ENCODE results near the gene GABBR2. TPM values are rescaled to one million over a fixed set of nuclear protein-coding genes. Genes with fewer than 3 reads are reported as not detected.

GABBR2 gene
- total RNA-seq, 1 donor from 2014 or later = 0.84 TPM

DNA sequence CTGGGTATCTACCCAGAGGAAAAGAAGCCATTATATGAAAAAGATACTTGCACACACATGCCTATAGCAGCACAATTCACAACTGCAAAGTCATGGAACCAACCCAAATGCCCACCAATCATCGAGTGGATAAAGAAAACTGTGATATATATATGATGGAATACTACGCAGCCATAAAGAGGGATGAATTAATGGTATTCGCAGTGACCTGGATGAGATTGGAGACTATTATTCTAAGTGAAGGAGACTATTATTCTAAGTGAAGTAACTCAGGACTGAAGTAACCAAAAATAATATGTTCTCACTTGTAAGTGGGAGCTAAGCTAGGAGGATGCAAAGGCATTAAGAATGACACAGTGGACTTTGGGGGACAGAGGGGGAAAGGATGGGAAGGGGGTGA lies 30.0 kb upstream of the GABBR2 start:
- intact Hi-C loops (cut with DNase I) = no loop called here
- no peak for DNase-seq
- Histone ChIP-seq H3K27me3 (no peaks in the 10 kb centered on the region), H3K36me3 (peaks cover 15% of the 10 kb centered on the region), H3K27ac (no peak overlapping the region), H3K4me1 (no peaks in the 10 kb centered on the region), H3K4me3 (no peak overlapping the region), H3K9me3 (no peaks in the 10 kb centered on the region)
- ATAC-seq = no peak
- TF ChIP-seq, protein P1, sequence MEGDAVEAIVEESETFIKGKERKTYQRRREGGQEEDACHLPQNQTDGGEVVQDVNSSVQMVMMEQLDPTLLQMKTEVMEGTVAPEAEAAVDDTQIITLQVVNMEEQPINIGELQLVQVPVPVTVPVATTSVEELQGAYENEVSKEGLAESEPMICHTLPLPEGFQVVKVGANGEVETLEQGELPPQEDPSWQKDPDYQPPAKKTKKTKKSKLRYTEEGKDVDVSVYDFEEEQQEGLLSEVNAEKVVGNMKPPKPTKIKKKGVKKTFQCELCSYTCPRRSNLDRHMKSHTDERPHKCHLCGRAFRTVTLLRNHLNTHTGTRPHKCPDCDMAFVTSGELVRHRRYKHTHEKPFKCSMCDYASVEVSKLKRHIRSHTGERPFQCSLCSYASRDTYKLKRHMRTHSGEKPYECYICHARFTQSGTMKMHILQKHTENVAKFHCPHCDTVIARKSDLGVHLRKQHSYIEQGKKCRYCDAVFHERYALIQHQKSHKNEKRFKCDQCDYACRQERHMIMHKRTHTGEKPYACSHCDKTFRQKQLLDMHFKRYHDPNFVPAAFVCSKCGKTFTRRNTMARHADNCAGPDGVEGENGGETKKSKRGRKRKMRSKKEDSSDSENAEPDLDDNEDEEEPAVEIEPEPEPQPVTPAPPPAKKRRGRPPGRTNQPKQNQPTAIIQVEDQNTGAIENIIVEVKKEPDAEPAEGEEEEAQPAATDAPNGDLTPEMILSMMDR (IDR thresholded peaks at IDR 0.05) = no peak

DNA sequence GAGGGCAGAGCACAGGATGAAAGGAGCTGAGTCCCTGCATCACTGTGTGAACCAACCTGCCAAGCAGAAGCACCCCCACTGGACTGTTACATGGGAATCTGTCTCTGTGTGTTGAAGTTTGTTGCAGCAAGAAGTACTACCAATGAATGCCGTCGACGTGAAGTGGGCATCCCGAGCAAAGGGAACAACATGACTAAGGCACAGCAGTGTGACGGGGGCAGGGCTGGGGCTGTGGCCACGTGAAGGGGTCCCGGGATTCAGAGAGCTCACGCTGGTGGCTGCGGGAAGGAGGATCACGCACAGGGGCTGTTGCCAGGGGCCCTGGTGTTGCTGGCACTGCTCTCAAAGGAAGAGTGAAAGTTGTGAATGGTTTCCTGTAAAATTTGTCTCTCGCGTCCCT lies 27.5 kb upstream of the GABBR2 start:
- no peaks in the 10 kb centered on the region for H3K27me3 ChIP-seq
- intact Hi-C loops (cut with DNase I) = no loop called here
- TF ChIP-seq, protein P1 (IDR thresholded peaks at IDR 0.05) = no peak
- H3K4me3 ChIP-seq = no peak overlapping the region
- peaks cover 15% of the 10 kb centered on the region for H3K36me3 ChIP-seq
- DNase-seq (no peak), ATAC-seq (no peak)
- H3K4me1 ChIP-seq = no peaks in the 10 kb centered on the region
- no peak overlapping the region for H3K27ac ChIP-seq
- no peaks in the 10 kb centered on the region for H3K9me3 ChIP-seq

DNA sequence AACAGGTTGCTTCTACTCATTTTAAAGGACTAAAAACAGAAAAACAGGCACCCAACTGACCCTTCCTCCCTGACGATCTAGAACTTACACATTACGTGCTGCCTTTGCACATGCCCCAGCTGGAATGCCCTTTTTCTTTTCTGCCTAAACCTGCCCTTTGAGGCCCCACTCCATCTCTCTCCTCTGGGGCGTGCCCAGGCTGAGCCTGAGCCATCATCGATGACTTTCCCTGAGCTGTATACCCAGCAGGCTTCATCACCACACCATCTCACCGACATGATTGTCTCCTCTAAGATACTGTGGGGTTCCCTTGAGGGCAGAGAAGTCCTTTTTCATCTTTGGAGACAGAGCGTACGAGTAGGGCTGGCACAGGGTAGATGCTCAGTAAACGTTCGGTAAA lies 24.1 kb upstream of the GABBR2 start:
- Histone ChIP-seq H3K36me3 (peaks cover 15% of the 10 kb centered on the region), H3K9me3 (no peaks in the 10 kb centered on the region), H3K4me3 (no peak overlapping the region), H3K4me1 (no peaks in the 10 kb centered on the region), H3K27me3 (no peaks in the 10 kb centered on the region), H3K27ac (no peak overlapping the region)
- intact Hi-C loops (cut with DNase I) = no loop called here
- DNase-seq (no peak), ATAC-seq (no peak)
- TF ChIP-seq, protein P1 (IDR thresholded peaks at IDR 0.05) = no peak

DNA sequence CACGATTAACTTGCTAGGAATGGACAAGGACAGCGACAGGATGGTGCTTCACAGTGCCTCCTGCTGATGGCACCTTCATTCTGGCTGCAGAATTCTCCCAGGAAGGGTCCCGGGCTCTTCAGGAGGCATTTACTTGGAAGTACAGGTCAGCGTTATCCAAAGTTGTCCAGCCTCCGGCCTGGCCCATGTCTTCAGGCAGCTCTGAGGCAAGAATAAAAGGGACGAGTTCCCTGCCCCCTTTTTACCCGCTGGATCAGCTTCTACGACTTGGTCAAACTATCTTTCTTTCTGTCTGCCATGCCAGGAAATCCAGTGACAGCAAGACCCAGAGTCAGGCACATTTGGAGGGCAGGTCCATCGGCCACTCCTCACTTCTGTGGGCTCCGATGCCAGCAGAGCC lies 23.4 kb upstream of the GABBR2 start:
- intact Hi-C loops (cut with DNase I) = no loop called here
- Histone ChIP-seq H3K9me3 (no peaks in the 10 kb centered on the region), H3K36me3 (peaks cover 15% of the 10 kb centered on the region)

DNA sequence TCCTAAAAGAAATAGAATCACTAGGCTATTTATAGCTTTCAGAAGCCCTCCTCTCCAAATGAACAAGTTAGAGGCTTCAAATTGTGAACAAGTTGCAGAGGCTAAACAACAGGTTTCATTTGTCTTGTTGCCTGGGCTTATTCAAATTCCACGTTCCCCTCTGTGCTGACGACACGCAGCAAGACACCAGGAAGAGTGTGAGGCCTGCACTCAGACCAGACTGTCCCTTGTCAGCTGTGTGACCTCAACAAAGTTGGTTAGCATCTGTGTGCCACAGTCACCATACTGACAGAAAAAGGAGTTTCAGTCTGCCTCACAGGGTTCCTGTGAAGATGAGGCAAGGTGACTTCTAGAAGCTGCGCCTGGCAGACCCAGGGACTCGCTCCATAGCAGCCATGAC lies 22.1 kb upstream of the GABBR2 start:
- intact Hi-C loops (cut with DNase I) = no loop called here
- H3K27me3 ChIP-seq = no peaks in the 10 kb centered on the region
- no peaks in the 10 kb centered on the region for H3K9me3 ChIP-seq
- no peak overlapping the region for H3K27ac ChIP-seq
- TF ChIP-seq, protein P1 (IDR thresholded peaks at IDR 0.05) = no peak
- no peak for DNase-seq
- H3K36me3 ChIP-seq = peaks cover 10% of the 10 kb centered on the region
- ATAC-seq = no peak
- H3K4me1 ChIP-seq = no peaks in the 10 kb centered on the region
- no peak overlapping the region for H3K4me3 ChIP-seq

More for the DNA sequence above, 23.4 kb upstream of the GABBR2 start:
- Histone ChIP-seq H3K4me1 (no peaks in the 10 kb centered on the region), H3K27ac (no peak overlapping the region), H3K4me3 (no peak overlapping the region), H3K27me3 (no peaks in the 10 kb centered on the region)
- TF ChIP-seq, protein P1 (IDR thresholded peaks at IDR 0.05) = no peak
- ATAC-seq (no peak), DNase-seq (no peak)

DNA sequence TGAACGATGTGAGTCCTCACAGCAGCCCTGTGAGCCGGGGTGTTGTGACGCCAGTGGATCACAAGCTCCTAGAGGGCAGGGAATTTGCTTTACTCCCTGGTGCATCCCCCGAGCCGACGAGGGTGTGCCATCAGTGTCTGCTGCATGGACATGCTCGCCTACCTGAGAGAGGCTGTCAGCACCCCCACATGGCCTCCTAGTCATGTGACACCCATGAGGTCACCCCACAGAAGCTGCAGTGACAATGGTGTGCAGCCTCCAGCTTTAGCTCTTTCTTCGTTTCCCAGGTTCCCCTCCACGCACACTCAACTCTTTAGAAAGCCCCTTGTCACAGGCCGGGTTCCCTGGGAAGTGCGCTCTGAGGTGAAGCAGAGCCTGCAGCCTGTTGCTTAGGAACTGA lies 19.8 kb upstream of the GABBR2 start:
- peaks cover 5% of the 10 kb centered on the region for H3K27me3 ChIP-seq
- H3K27ac ChIP-seq = no peak overlapping the region
- intact Hi-C loops (cut with DNase I) = no loop called here
- H3K36me3 ChIP-seq = no peaks in the 10 kb centered on the region
- no peaks in the 10 kb centered on the region for H3K4me1 ChIP-seq
- TF ChIP-seq, protein P1 (IDR thresholded peaks at IDR 0.05) = no peak
- no peak for ATAC-seq
- no peaks in the 10 kb centered on the region for H3K9me3 ChIP-seq
- DNase-seq = no peak
- no peak overlapping the region for H3K4me3 ChIP-seq
